Astrocyte (in vitro differentiated cells and primary cell): ENCODE results near the gene NCCRP1.

Source experiments
- CTCF ChIP-seq: IDR thresholded peaks from 2 replicates; pipeline ENCODE4 v1.5.1; 2011; ENCODE audit warnings: low read depth, mild to moderate bottlenecking, inconsistent platforms, low read length, moderate library complexity; ENCODE audit not compliant: insufficient read depth
- EZH2 ChIP-seq: IDR thresholded peaks from 2 replicates; pipeline ENCODE4 v1.6.1; 2012; ENCODE audit warnings: mild to moderate bottlenecking, low read length, inconsistent platforms; ENCODE audit not compliant: insufficient read depth

- TF ChIP-seq CTCF (no peak), EZH2 (no peak)
These were observed 39.3 kb upstream of the NCCRP1 start for GRCh38 chr19:39157275-39157996.
